Measurements from ENCODE around the gene UBL4A. TPM values are rescaled to one million over a fixed set of nuclear protein-coding genes. Genes with fewer than 3 reads are reported as not detected.

UBL4A gene
- polyA plus RNA-seq, 1 donor (not counting 4 experiments of a cell fraction or from before 2014, with no cell fraction given) = 15.2 TPM

DNA sequence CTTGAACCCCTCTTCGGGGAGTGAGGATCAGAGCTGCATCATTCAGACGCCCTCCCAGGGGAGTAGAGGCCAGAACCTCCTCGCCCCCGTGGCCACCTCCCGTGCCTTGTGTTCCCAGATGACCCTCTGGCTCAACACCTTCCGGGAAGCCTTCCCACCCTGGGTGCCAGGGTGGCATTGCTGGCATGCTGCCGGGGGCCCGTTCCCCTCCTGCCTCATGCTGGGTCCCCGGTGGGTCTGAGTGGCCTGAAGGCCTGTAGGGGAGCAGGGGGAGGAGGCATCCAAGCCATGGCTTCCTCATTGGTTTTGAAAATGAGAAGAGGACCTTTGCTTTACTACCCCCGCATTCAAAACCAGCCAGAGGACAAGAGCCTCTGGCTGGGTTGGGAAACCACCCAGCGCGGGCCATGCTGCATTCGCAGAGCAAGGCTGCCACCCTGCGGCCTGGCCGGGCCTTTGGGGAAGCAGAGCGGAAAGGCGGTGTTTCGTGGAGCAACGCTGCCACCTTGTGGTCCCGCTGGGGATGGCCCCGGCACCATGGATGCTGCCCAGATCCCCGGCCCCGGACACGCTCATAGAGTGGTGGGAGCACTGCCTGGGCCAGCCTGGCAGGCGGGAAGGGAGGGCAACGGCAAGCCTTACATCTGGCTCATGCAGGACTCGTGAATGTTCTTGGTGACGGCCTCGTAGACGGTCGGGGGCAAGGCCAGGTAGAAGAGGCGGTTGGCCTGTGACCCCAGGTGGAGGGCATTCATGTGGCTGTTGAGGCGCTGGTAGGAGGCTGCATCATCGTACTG, 48.3 kb upstream of the UBL4A start:
- Histone ChIP-seq H3K9me3 (ENCODE audit: control insufficient read depth, low read depth, low read length) (no peaks in the 10 kb centered on the region), H3K4me1 (ENCODE audit: control insufficient read depth, extremely low read depth, insufficient read depth, low read length) (no peaks in the 10 kb centered on the region), H2AFZ (ENCODE audit: control insufficient read depth, low read length) (no peak overlapping the region), H3K4me3 (ENCODE audit: control insufficient read depth in 2 of 3, extremely low read depth in 1 of 3, insufficient read depth in 2 of 3, low read depth in 1 of 3, low read length in 3 of 3) (no peak overlapping the region), H3K4me2 (ENCODE audit: control insufficient read depth, extremely low read depth, insufficient read depth, low read depth, low read length) (no peak overlapping the region), H3K27me3 (ENCODE audit: control insufficient read depth, extremely low read depth, insufficient read depth, low read length) (no peaks in the 10 kb centered on the region), H3K36me3 (ENCODE audit: control insufficient read depth in 2 of 2, extremely low read depth in 1 of 2, insufficient read depth in 2 of 2, low read length in 2 of 2) (peaks cover 10 to 13% of the 10 kb centered on the region in 2 experiments), H3K9me1 (ENCODE audit: control insufficient read depth, extremely low read depth, insufficient read depth, low read length) (no peaks in the 10 kb centered on the region), H3K79me2 (ENCODE audit: control insufficient read depth, insufficient read depth, low read length) (no peaks in the 10 kb centered on the region), H3K27ac (ENCODE audit: control insufficient read depth, insufficient read depth, low read length) (no peak overlapping the region), H4K20me1 (ENCODE audit: control insufficient read depth, extremely low read depth, insufficient read depth, low read length) (no peaks in the 10 kb centered on the region), H3K9ac (ENCODE audit: control insufficient read depth, extremely low read depth, insufficient read depth, low read length) (no peak overlapping the region)
- TF ChIP-seq CTCF (optimal IDR thresholded peaks at IDR 0.05 in 1 of 3, IDR thresholded peaks at IDR 0.05 in 1 of 3, conservative IDR thresholded peaks at IDR 0.05 in 1 of 3; ENCODE audit: extremely low read depth in 1 of 3, insufficient read depth in 2 of 3, low read length in 3 of 3) = peak in 2 of 3 experiments; percentile 81 to 99
- no peak for TF ChIP-seq EZH2 (IDR thresholded peaks at IDR 0.05; ENCODE audit: low read length)
- dilution Hi-C loops (cut with MboI; ENCODE audit: extremely low pct_ligation_motif_present, low sequenced_read_pairs) = no loop called here
- FAIRE-seq (no peak), DNase-seq (ENCODE audit: low read depth, low spot score) (no peak)

- no peak overlapping the region for H3K9ac ChIP-seq (ENCODE audit: control insufficient read depth, extremely low read depth, insufficient read depth, low read length)
- H3K27ac ChIP-seq (ENCODE audit: control insufficient read depth, insufficient read depth, low read length) = no peak overlapping the region
- dilution Hi-C loops (cut with MboI; ENCODE audit: extremely low pct_ligation_motif_present, low sequenced_read_pairs) = no loop called here
- peaks cover 10 to 13% of the 10 kb centered on the region in 2 experiments for H3K36me3 ChIP-seq (ENCODE audit: control insufficient read depth in 2 of 2, extremely low read depth in 1 of 2, insufficient read depth in 2 of 2, low read length in 2 of 2)
- no peak overlapping the region for H3K4me2 ChIP-seq (ENCODE audit: control insufficient read depth, extremely low read depth, insufficient read depth, low read depth, low read length)
- H3K79me2 ChIP-seq (ENCODE audit: control insufficient read depth, insufficient read depth, low read length) = no peaks in the 10 kb centered on the region
- H3K4me1 ChIP-seq (ENCODE audit: control insufficient read depth, extremely low read depth, insufficient read depth, low read length) = no peaks in the 10 kb centered on the region
- no peaks in the 10 kb centered on the region for H3K27me3 ChIP-seq (ENCODE audit: control insufficient read depth, extremely low read depth, insufficient read depth, low read length)
- H4K20me1 ChIP-seq (ENCODE audit: control insufficient read depth, extremely low read depth, insufficient read depth, low read length) = no peaks in the 10 kb centered on the region
- FAIRE-seq = no peak
- no peak for DNase-seq (ENCODE audit: low read depth, low spot score)
- TF ChIP-seq EZH2 (IDR thresholded peaks at IDR 0.05; ENCODE audit: low read length) (no peak), CTCF (optimal IDR thresholded peaks at IDR 0.05 in 1 of 3, IDR thresholded peaks at IDR 0.05 in 1 of 3, conservative IDR thresholded peaks at IDR 0.05 in 1 of 3; ENCODE audit: extremely low read depth in 1 of 3, insufficient read depth in 2 of 3, low read length in 3 of 3) (no peak)
- H3K4me3 ChIP-seq (ENCODE audit: control insufficient read depth in 2 of 3, extremely low read depth in 1 of 3, insufficient read depth in 2 of 3, low read depth in 1 of 3, low read length in 3 of 3) = no peak overlapping the region
- H2AFZ ChIP-seq (ENCODE audit: control insufficient read depth, low read length) = no peak overlapping the region
- no peaks in the 10 kb centered on the region for H3K9me3 ChIP-seq (ENCODE audit: control insufficient read depth, low read depth, low read length)
- no peaks in the 10 kb centered on the region for H3K9me1 ChIP-seq (ENCODE audit: control insufficient read depth, extremely low read depth, insufficient read depth, low read length)
Measured at GRCh38 chrX:154532690-154533089, 46.3 kb upstream of the UBL4A start.

Measured in keratinocyte (primary cell).